ENCODE results near the gene CHST5. TPM values are rescaled to one million over a fixed set of nuclear protein-coding genes. Genes with fewer than 3 reads are reported as not detected.

CHST5 gene
- total and polyA plus RNA-seq, 2 of the 8 experiments (the other 6 are each of a cell fraction or from before 2014, with no cell fraction given) = 0.13 to 0.23 TPM

- Histone ChIP-seq H3K27me3 (replicated peaks in 1 of 4; ENCODE audit: control insufficient read depth in 3 of 4, extremely low read depth in 1 of 4, insufficient read depth in 3 of 4, low read length in 3 of 4) (no peaks in the 10 kb centered on the region), H3K18ac (ENCODE audit: extremely low read depth, low read length) (no peak overlapping the region)
- TF ChIP-seq CREB1 (IDR thresholded peaks at IDR 0.05) (no peak), JUND (IDR thresholded peaks at IDR 0.05; ENCODE audit: low read length) (no peak), ASH2L (IDR thresholded peaks at IDR 0.05; ENCODE audit: low read length) (no peak), NANOG (IDR thresholded peaks at IDR 0.05; ENCODE audit: insufficient read depth, low read depth, low read length, poor library complexity, severe bottlenecking) (no peak), ZNF274 (IDR thresholded peaks at IDR 0.05; ENCODE audit: borderline replicate concordance, extremely low read depth, low read length) (no peak), POLR2A (IDR thresholded peaks at IDR 0.05; ENCODE audit: control extremely low read depth in 1 of 2, low read depth in 2 of 2, low read length in 2 of 2) (no peak), CHD1 (IDR thresholded peaks at IDR 0.05; ENCODE audit: low read depth, low read length) (no peak), PHF8 (conservative IDR thresholded peaks at IDR 0.05; ENCODE audit: low read depth, low read length) (no peak), SRF (IDR thresholded peaks at IDR 0.05; ENCODE audit: low read depth, low read length) (no peak), POLR2AphosphoS5 (IDR thresholded peaks at IDR 0.05; ENCODE audit: low read depth, low read length) (no peak)
- TF ChIP-seq, protein P1, sequence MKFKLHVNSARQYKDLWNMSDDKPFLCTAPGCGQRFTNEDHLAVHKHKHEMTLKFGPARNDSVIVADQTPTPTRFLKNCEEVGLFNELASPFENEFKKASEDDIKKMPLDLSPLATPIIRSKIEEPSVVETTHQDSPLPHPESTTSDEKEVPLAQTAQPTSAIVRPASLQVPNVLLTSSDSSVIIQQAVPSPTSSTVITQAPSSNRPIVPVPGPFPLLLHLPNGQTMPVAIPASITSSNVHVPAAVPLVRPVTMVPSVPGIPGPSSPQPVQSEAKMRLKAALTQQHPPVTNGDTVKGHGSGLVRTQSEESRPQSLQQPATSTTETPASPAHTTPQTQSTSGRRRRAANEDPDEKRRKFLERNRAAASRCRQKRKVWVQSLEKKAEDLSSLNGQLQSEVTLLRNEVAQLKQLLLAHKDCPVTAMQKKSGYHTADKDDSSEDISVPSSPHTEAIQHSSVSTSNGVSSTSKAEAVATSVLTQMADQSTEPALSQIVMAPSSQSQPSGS (IDR thresholded peaks at IDR 0.05; ENCODE audit: low read length) = no peak
- TF ChIP-seq, protein P2, sequence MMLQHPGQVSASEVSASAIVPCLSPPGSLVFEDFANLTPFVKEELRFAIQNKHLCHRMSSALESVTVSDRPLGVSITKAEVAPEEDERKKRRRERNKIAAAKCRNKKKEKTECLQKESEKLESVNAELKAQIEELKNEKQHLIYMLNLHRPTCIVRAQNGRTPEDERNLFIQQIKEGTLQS (IDR thresholded peaks at IDR 0.05; ENCODE audit: insufficient read depth, low read depth, low read length) = no peak
Observed at GRCh38 chr16:75579281-75579834, 43.5 kb upstream of the CHST5 start.

More at GRCh38 chr16:75579281-75579834, 43.5 kb upstream of the CHST5 start:
- ChIA-PET CTCF (ENCODE audit: partially characterized antibody) (interaction anchor here (0.6 to 1.3 kb wide), 5 partner anchors 11 to 114 kb away, joined by 3 read pairs; partner anchors contain the start of genes TERF2IP and TMEM170A), POLR2A (ENCODE audit: partially characterized antibody) (interaction anchor here (1.4 kb wide), 1 partner anchor 12 kb away, joined by 4 read pairs; no protein-coding TSS in a partner anchor)
- H3K4ac ChIP-seq (replicated peaks; ENCODE audit: insufficient read length, low read depth, low read length) = no peak overlapping the region
- no peak overlapping the region for H4K91ac ChIP-seq (replicated peaks; ENCODE audit: insufficient read length, low read length)
- DNase-seq (ENCODE audit: low read depth in 1 of 2, low spot score in 2 of 2) (no peak), FAIRE-seq (no peak)
- no peak overlapping the region for H3K27ac ChIP-seq (ENCODE audit: low read depth, low read length)
- no peak overlapping the region for H2AFZ ChIP-seq (ENCODE audit: low read length)
- no peak overlapping the region for H4K5ac ChIP-seq (ENCODE audit: insufficient read length, low read depth, low read length)
- H3K79me1 ChIP-seq (ENCODE audit: low read depth, low read length) = peaks cover 3% of the 10 kb centered on the region; the same call in 1 of the 2 replicates
- 86% methylated on average over 7 of the region's 7 CpGs; no CpG with 5 or more reads in 1 of the 2 experiments for WGBS, 2 experiments (ENCODE audit: extremely low coverage in 1 of 2, insufficient coverage in 1 of 2, insufficient read length in 1 of 2, insufficient replicate concordance in 2 of 2, low coverage in 1 of 2, low lambda C conversion rate in 2 of 2, missing lambda C conversion rate in 1 of 2)
- no peak overlapping the region for H2BK20ac ChIP-seq (ENCODE audit: low read length)
- H2BK15ac ChIP-seq (ENCODE audit: low read length) = no peak overlapping the region
- no peak overlapping the region for H3K4me3 ChIP-seq (ENCODE audit: extremely low read depth in 1 of 4, insufficient read depth in 2 of 4, low read depth in 3 of 4, low read length in 4 of 4)
- no peak overlapping the region for H3K14ac ChIP-seq (ENCODE audit: insufficient read length)
- no peak overlapping the region for H2BK5ac ChIP-seq (ENCODE audit: low read depth, low read length)
- no peak overlapping the region for H2BK12ac ChIP-seq (ENCODE audit: low read depth, low read length)
- no peak overlapping the region for H4K8ac ChIP-seq (ENCODE audit: extremely low read depth, insufficient read depth, low read length)
- no peak overlapping the region for H2AK5ac ChIP-seq (ENCODE audit: low read depth, low read length)
- H3K9me3 ChIP-seq (ENCODE audit: insufficient read depth in 2 of 2, low read depth in 1 of 2, low read length in 1 of 2) = no peaks in the 10 kb centered on the region
- H3K79me2 ChIP-seq (ENCODE audit: control insufficient read depth in 1 of 2, insufficient read depth in 2 of 2, low read length in 2 of 2) = no peaks in the 10 kb centered on the region
- no peak overlapping the region for H3K9ac ChIP-seq (replicated peaks in 1 of 4; ENCODE audit: extremely low read depth in 1 of 4, low read depth in 3 of 4, low read length in 3 of 4)
- no peak overlapping the region for H3K56ac ChIP-seq (replicated peaks; ENCODE audit: insufficient read length, low read depth, low read length)
- peaks cover 2 to 29% (median 14%) of the 10 kb centered on the region in 4 experiments; a peak in 4 of 8 replicates for H3K36me3 ChIP-seq (ENCODE audit: control insufficient read depth in 2 of 4, insufficient read depth in 4 of 4, low read length in 3 of 4)
- H2BK120ac ChIP-seq (replicated peaks; ENCODE audit: low read depth, low read length) = no peak overlapping the region
- H3K4me2 ChIP-seq (ENCODE audit: insufficient read depth in 1 of 2, low read depth in 2 of 2, low read length in 2 of 2) = no peak overlapping the region
- H3K23me2 ChIP-seq (ENCODE audit: low read depth, low read length) = no peaks in the 10 kb centered on the region
- no peak overlapping the region for H3K23ac ChIP-seq (ENCODE audit: insufficient read length)
- no peaks in the 10 kb centered on the region for H4K20me1 ChIP-seq (replicated peaks in 1 of 2; ENCODE audit: control insufficient read depth in 1 of 2, insufficient read depth in 2 of 2, low read length in 2 of 2)
- peaks cover 0 to 12% (median 2%) of the 10 kb centered on the region in 4 experiments; a peak in 3 of 7 replicates for H3K4me1 ChIP-seq (replicated peaks in 1 of 4; ENCODE audit: control insufficient read depth in 3 of 4, insufficient read depth in 4 of 4, low read length in 3 of 4)

Data from H1 (cell line).